A673 (cell line): ENCODE measurements around the gene SPSB4.

ENCODE experiments used
- CTCF ChIP-seq: fragments of 300-800, 200-600 bp; sonication (generic); conservative IDR thresholded peaks from 2 replicates; pipeline ENCODE4 v1.5.1; 2017; ENCODE audit warnings: low read depth, mild to moderate bottlenecking, antibody characterized with exemption, low read length, moderate library complexity, mixed read lengths
- EZH2 ChIP-seq: fragments of 200-600 bp; sonication (generic); IDR thresholded peaks from 2 replicates; pipeline ENCODE4 v1.6.1; 2017; ENCODE audit warnings: borderline replicate concordance, low read depth, mild to moderate bottlenecking, mixed read lengths, antibody characterized with exemption, low read length; ENCODE audit not compliant: poor library complexity, severe bottlenecking

GRCh38 chr3:141126661-141127343 lies 75.7 kb downstream of the SPSB4 start:
- TF ChIP-seq CTCF (no peak), EZH2 (no peak)
